Heart left ventricle (tissue), 13 donors: ENCODE measurements around the gene KCND3.

ENCODE experiments used
- POLR2A ChIP-seq, 2 donors: fragments of 450-650 bp; IDR thresholded peaks; one replicate each; pipeline ENCODE4 v1.6.1; 2017; ENCODE audit warnings: antibody characterized with exemption in 2 of 2, mild to moderate bottlenecking in 2 of 2, moderate library complexity in 2 of 2
- TF ChIP-seq, protein P1 (sequence below), 12 donors: fragments of 200-600 bp; sonication (generic) in 4 of 12; IDR thresholded peaks; one replicate each; pipeline versions ENCODE4 v1.5.0 to v1.8.0; 2018 to 2022; ENCODE audit warnings: antibody characterized with exemption in 12 of 12, mild to moderate bottlenecking in 5 of 12
- donor health status: ischemic (EF 13 %, LVEDD 7.1; RV severe dilation, severe dysfunction).
- donor health status: DM: no; HTN: yes; CAD: no.
- donor health status: DM: no; HTN: no; CAD: no.
- donor health status: ischemic (EF 25% LVEDD 6.9; RV normal size, moderate dysfunction).
- donor health status: ischemic (EF 25% LVEDD 5.7; RV mildly dilated, moderate dysfunction).
- donor health status: ischemic (EF 35%, LVEDD 5.7; RV mildly dilated, moderate dysfunction).
- donor health status: nonischemic (EF 11% LVEDD 7.7; RV severe dilation, severe dysfunction).
- donor health status: DM: yes; HTN: yes; CAD: no.
- donor health status: PGD.
- donor health status: ischemic (EF 29% LVEDD 5.4; RV normal size, mild dysfunction).
- donor health status: nonischemic (EF 23%, LVEDD 6.1; RV moderate dilation, normal function).

DNA sequence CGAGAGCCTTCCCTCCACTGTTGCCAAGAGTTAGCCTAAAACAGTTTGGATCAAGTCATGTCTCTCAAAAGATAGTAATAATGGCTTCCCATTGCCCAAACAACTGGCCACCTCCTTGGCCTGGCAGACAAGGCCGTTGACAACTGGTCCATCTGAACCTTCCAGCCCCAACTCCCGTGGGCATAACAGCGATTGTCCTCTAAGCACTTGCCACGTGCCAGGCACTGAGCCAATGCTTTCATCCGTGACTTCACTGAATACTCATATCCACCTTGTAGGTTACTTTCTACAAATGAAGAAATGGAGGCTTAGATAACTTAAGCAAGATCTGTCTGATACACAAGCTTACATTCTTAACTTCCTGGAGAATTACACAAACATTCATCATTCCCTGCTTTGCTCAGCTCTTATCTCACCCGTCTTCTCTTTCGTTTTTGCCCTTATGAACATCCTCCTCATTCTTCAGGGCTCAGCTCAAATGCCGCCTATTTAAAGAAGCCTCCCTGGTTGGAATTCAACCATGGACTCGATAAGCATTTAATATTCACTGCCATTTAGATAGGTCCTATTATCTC is 106.4 kb downstream of the KCND3 start:
- TF ChIP-seq, protein P1, sequence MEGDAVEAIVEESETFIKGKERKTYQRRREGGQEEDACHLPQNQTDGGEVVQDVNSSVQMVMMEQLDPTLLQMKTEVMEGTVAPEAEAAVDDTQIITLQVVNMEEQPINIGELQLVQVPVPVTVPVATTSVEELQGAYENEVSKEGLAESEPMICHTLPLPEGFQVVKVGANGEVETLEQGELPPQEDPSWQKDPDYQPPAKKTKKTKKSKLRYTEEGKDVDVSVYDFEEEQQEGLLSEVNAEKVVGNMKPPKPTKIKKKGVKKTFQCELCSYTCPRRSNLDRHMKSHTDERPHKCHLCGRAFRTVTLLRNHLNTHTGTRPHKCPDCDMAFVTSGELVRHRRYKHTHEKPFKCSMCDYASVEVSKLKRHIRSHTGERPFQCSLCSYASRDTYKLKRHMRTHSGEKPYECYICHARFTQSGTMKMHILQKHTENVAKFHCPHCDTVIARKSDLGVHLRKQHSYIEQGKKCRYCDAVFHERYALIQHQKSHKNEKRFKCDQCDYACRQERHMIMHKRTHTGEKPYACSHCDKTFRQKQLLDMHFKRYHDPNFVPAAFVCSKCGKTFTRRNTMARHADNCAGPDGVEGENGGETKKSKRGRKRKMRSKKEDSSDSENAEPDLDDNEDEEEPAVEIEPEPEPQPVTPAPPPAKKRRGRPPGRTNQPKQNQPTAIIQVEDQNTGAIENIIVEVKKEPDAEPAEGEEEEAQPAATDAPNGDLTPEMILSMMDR (IDR thresholded peaks at IDR 0.05): no peak
- TF ChIP-seq POLR2A (IDR thresholded peaks at IDR 0.05): no peak
